Measurements from ENCODE around the gene GRAP.

The GRAP gene

GRCh38 chr17:18981335-18981641 is 65.5 kb downstream of the GRAP start:
- DNase-seq: no peak

- DNase-seq: no peak
Measured at GRCh38 chr17:18980682-18981334, 65.9 kb downstream of the GRAP start.

- no peak for DNase-seq
Measured at GRCh38 chr17:18978655-18979054, 68.1 kb downstream of the GRAP start.

GRCh38 chr17:18978050-18978449 is 68.7 kb downstream of the GRAP start:
- DNase-seq: no peak

GRCh38 chr17:18977646-18978045 is 69.1 kb downstream of the GRAP start:
- no peak for DNase-seq

- DNase-seq: no peak
Measured at GRCh38 chr17:18977021-18977420, 69.7 kb downstream of the GRAP start.

GRCh38 chr17:18976201-18976600 is 70.6 kb downstream of the GRAP start:
- no peak for DNase-seq

- no peak for DNase-seq
Measured at GRCh38 chr17:18975597-18975996, 71.2 kb downstream of the GRAP start.

GRCh38 chr17:18974407-18975149 is 72.2 kb downstream of the GRAP start:
- DNase-seq: peak; percentile 70

- no peak for DNase-seq
Measured at GRCh38 chr17:18971801-18972200, 75.0 kb downstream of the GRAP start.
